ENCODE measurements around the gene LRIG1. TPM values are rescaled to one million over a fixed set of nuclear protein-coding genes. Genes with fewer than 3 reads are reported as not detected.
"Not testable (repeated sequence)": the region's sequence is repeated elsewhere in the genome, so short reads cannot be mapped to it uniquely, and the experiment has no call there.

Gene LRIG1
- total and polyA plus RNA-seq, 5 donors: 80.2 to 140 (median 121) TPM

DNA sequence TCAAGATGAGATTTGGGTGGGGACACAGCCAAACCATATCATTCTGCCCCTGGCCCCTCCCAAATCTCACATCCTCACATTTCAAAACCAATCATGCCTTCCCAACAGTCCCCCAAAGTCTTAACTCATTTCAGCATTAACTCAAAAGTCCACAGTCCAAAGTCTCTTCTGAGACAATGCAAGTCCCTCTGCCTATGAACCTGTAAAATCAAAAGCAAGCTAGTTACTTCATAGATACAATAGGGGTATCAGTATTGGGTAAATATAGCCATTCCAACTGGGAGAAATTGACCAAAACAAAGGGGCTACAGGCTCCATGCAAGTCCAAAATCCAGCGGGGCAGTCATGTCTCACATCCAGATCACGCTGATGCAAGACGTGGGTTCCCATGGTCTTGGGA, 79.7 kb downstream of the LRIG1 start:
- H3K4me1 ChIP-seq (ENCODE audit: control insufficient read depth, insufficient read depth, low read length): peaks cover 15% of the 10 kb centered on the region
- ATAC-seq; H3K4me3 ChIP-seq (ENCODE audit: low read length); intact Hi-C loops (cut with DNase I); H3K27me3 ChIP-seq (ENCODE audit: control insufficient read depth, insufficient read depth); H3K27ac ChIP-seq (ENCODE audit: low read length); H3K9me3 ChIP-seq (ENCODE audit: control insufficient read depth, low read length); DNase-seq: not testable (repeated sequence)
- 97% methylated on average over 3 of the region's 3 CpGs for WGBS

DNA sequence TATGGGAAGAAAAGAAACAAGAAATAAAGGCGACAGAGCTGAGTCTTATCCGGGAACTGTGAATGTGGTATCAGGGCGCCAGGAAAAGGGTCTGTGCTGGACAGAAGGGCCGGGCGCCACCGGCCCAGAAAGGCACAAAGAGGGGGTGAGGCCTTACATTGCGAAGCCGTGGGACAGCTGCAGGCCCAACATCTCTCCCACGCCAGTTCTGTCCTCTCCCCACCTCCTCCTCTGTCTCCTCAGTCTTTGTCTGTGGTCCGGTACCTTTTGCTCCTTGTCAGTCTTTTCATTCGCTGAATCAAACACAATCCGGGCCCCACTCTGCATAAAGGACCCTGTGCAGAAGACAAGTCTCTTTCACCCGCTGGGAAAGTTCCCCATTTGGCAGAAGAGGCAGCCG, 81.8 kb downstream of the LRIG1 start:
- WGBS: 87% methylated on average over 14 of the region's 14 CpGs
- no peak for DNase-seq
- intact Hi-C loops (cut with DNase I): loop anchor here in 3 of 4 donors (5.0 to 10.0 kb wide), 3 partner anchors 76 to 86 kb away; partner anchors contain the start of gene LRIG1 (in 1 of the 3)
- Histone ChIP-seq H3K4me1 (ENCODE audit: control insufficient read depth, insufficient read depth, low read length) (peaks cover 11% of the 10 kb centered on the region), H3K9me3 (ENCODE audit: control insufficient read depth, low read length) (no peaks in the 10 kb centered on the region), H3K27me3 (ENCODE audit: control insufficient read depth, insufficient read depth) (no peaks in the 10 kb centered on the region), H3K27ac (ENCODE audit: low read length) (no peak overlapping the region), H3K4me3 (ENCODE audit: low read length) (no peak overlapping the region)
- no peak for ATAC-seq

DNA sequence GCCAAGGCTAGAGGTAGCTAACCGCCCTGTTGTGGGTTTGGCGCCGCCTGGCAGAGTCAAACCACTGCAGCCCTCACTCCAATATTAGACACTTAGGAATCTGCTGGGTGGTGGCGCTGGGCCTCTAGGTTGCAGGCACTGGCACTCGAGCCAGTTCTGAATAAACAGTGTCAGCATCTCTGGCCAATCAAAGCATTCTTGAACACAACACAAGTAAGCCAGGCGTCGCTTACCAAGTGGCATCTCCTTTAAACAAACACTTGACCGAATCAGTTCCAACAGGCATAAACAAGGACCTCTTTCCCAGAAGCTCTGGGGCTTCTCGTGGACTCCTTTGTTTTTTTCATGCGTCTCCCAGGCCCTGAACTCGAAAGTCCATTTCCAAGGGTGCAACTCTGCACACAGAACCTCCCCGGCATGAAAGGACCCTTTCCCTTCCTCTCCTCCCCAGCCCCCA, 82.3 kb downstream of the LRIG1 start:
- H3K27ac ChIP-seq (ENCODE audit: low read length): peak overlapping the region; percentile 8
- DNase-seq (peak in 2 of 3 donors; percentile 70), ATAC-seq (peak; percentile 58 to 71)
- H3K4me1 ChIP-seq (ENCODE audit: control insufficient read depth, insufficient read depth, low read length): peaks cover 9% of the 10 kb centered on the region
- 68% methylated on average over 12 of the region's 12 CpGs for WGBS
- intact Hi-C loops (cut with DNase I): loop anchor here in 3 of 4 donors (5.0 to 10.0 kb wide), 3 partner anchors 76 to 86 kb away; partner anchors contain the start of gene LRIG1 (in 1 of the 3)
- H3K27me3 ChIP-seq (ENCODE audit: control insufficient read depth, insufficient read depth): no peaks in the 10 kb centered on the region
- no peaks in the 10 kb centered on the region for H3K9me3 ChIP-seq (ENCODE audit: control insufficient read depth, low read length)
- no peak overlapping the region for H3K4me3 ChIP-seq (ENCODE audit: low read length)

DNA sequence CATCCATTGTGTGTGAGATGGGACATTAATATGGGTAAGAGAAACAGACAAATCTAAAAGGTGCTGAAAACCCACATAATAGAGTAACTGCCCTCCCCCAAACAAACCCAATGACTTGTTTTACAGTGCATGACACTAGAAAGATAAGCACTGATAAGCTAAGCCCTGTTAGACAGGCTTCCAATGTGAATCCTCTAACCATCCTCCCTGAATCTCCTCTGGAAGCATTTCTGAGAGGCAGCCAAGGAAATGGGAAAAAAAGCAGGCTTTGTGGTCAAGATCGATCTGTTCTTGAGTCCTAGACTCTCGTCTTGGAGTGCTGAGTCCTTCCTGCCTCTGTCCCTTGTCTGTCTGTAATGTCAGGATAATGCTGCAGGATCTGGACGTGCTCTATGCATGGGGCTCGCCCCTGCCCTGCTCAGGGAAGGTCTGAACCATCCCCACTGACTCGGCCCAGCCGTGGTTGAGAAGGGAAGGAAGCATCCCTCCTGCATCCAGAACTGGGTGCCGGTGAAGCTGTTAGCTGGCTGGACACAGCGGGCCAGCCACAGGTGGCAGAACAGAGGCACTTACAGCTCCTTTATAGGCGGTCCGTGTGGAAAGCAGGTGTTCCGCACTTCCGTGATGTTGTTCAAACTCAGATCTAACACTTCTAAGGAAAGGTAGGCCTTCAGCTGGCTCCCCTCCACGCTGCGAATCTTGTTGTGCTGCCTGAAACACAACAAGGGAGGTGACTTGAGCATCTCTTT, 84.1 kb downstream of the LRIG1 start:
- H3K4me1 ChIP-seq (ENCODE audit: control insufficient read depth, insufficient read depth, low read length): peaks cover 11% of the 10 kb centered on the region
- DNase-seq (no peak), ATAC-seq (no peak)
- 69% methylated on average over 14 of the region's 14 CpGs for WGBS
- peak overlapping the region; percentile 91 for H3K27ac ChIP-seq (ENCODE audit: low read length)
- H3K27me3 ChIP-seq (ENCODE audit: control insufficient read depth, insufficient read depth): no peaks in the 10 kb centered on the region
- intact Hi-C loops (cut with DNase I): loop anchor here in 3 of 4 donors (5.0 to 10.0 kb wide), 3 partner anchors 78 to 88 kb away; partner anchors contain the start of gene LRIG1 (in 1 of the 3)
- H3K4me3 ChIP-seq (ENCODE audit: low read length): no peak overlapping the region
- no peaks in the 10 kb centered on the region for H3K9me3 ChIP-seq (ENCODE audit: control insufficient read depth, low read length)

DNA sequence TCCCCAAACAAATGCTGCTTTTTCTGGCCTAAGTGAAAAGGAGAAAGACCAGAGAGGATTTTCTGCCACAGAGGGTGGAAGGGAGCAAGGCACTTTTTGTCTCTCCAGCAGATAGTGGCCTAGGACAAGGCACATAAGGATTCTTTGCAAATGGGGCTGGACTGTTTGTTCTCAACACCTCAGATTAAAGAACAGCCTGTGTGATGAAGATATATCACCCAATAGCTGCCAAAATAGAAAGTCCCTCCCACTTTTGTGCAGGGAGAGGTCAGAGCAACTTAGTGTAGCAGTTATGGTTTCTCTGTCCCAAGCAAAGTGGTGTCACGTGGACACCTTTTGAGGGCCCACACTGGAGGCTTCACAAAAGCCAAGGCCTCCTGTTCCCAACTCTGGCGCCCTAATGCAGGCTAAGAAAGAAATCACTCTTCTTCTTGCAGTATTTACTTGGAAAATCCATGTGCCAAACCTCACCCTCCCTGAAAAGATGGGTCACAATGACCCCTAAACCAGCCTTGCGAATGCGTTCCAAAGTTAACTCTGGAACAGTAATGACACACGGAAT, 84.9 kb downstream of the LRIG1 start:
- Histone ChIP-seq H3K9me3 (ENCODE audit: control insufficient read depth, low read length) (no peaks in the 10 kb centered on the region), H3K4me1 (ENCODE audit: control insufficient read depth, insufficient read depth, low read length) (peaks cover 11% of the 10 kb centered on the region), H3K27me3 (ENCODE audit: control insufficient read depth, insufficient read depth) (no peaks in the 10 kb centered on the region), H3K4me3 (ENCODE audit: low read length) (no peak overlapping the region), H3K27ac (ENCODE audit: low read length) (peak overlapping the region; percentile 91)
- DNase-seq (peak in 1 of 3 donors; percentile 68), ATAC-seq (peak; percentile 73 to 81)
- intact Hi-C loops (cut with DNase I): loop anchor here in 3 of 4 donors (5.0 to 10.0 kb wide), 3 partner anchors 79 to 89 kb away; partner anchors contain the start of gene LRIG1 (in 1 of the 3)
- WGBS: 55% methylated on average over 5 of the region's 5 CpGs

DNA sequence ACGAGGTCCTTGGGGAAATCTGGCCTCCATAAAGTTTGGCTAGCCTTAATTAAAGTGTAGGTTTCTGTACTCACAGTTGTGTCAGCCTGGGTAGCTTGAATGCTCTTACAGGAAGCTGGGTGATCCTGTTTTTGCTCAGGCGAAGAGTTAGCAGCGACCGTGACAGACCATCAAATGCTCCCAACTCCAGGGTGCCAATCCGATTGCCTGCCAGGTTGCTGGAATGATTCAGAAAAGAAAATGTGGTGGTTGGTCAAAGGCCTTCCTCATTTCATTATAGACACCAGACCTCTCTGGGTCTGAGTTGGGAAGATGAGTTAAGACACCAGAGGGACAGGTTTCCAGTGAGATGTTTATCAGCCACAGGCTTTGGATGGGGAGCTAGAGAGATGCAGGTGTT, 86.0 kb downstream of the LRIG1 start:
- intact Hi-C loops (cut with DNase I): loop anchor here in 3 of 4 donors (5.0 to 10.0 kb wide), 3 partner anchors 80 to 90 kb away; partner anchors contain the start of gene LRIG1 (in 1 of the 3)
- ATAC-seq (no peak), DNase-seq (no peak)
- WGBS: 82% methylated on average over 5 of the region's 5 CpGs
- Histone ChIP-seq H3K27ac (ENCODE audit: low read length) (peak overlapping the region; percentile 97), H3K4me3 (ENCODE audit: low read length) (no peak overlapping the region), H3K9me3 (ENCODE audit: control insufficient read depth, low read length) (no peaks in the 10 kb centered on the region), H3K4me1 (ENCODE audit: control insufficient read depth, insufficient read depth, low read length) (peaks cover 11% of the 10 kb centered on the region), H3K27me3 (ENCODE audit: control insufficient read depth, insufficient read depth) (no peaks in the 10 kb centered on the region)

DNA sequence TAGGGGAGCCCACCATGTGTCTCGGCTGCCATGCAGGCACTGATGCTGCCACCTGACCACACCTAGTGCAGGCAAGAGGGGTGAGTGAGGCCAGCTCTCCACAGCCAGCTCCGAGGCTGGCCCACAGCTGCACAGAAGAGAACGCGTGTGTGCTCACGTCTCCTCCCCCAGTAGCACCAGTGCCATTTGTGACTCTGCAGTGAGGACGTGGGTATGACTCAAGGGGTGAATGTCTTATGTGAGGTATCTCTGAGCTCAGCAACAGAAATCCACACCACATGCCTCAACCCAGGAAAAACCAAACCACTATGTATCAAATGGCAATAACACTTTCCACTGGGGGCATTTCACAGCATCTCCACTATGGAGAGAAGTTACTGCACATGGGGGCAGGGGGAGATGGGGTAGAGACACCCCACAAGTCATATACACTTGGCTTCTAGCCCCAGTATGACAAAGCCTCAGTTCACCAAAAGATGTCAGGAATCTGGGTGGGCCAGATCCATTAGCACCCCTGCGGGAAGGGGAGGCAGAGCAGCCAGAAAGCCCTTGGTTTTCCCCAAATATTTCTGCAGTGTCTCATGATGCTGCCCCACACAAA, 87.6 kb downstream of the LRIG1 start:
- Histone ChIP-seq H3K27ac (ENCODE audit: low read length) (peak overlapping the region; percentile 18), H3K27me3 (ENCODE audit: control insufficient read depth, insufficient read depth) (no peaks in the 10 kb centered on the region), H3K9me3 (ENCODE audit: control insufficient read depth, low read length) (no peaks in the 10 kb centered on the region), H3K4me1 (ENCODE audit: control insufficient read depth, insufficient read depth, low read length) (peaks cover 11% of the 10 kb centered on the region), H3K4me3 (ENCODE audit: low read length) (no peak overlapping the region)
- ATAC-seq: no peak
- 85% methylated on average over 7 of the region's 7 CpGs for WGBS
- no peak for DNase-seq
- intact Hi-C loops (cut with DNase I): loop anchor here in 2 of 4 donors (10.0 kb wide), 2 partner anchors 82 to 92 kb away; partner anchors contain the start of gene LRIG1 (in 1 of the 2)

DNA sequence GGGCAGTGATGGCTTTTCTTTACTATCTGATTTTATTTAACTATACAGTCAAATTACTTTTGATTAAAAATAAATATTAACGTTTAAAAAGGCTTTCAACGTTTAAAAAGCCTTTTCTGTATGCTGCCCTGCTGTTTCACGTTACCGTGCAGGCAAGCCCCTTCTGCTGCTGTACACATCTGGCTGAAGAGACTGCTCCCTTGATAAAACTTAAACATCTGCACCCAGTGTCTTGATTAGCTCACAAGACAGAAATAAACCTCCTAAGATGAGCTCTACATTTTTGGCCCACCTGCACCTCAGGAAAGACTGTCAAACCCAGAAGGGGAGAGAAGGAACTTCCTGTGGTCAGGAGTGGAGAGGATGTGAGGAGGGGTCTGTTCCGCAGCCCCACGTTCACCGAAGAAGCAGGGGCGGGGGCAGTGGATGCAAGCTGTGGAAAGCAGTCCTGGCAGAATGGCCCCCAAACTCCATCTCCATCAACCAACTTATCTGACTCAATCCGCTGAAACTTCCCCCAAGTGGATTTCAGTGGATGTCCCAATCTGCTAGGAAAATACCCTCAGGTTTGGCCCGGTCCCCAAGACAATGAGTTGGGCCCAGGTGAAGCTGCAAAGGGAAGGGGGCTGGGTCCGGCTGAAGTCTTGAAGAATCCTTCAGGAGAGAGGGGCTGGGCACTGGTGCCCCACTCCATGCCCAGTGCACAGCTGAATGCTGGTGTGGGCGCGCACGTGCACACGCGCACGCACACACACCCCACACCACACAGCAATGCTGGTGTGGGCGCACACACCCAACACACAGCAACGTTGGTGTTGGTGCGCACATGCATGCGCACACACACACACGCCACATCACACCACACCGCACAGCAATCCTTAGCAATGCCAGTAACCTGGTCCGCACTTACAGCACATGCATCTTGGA, 88.6 kb downstream of the LRIG1 start:
- ATAC-seq (no peak), DNase-seq (no peak)
- Histone ChIP-seq H3K27ac (ENCODE audit: low read length) (peak overlapping the region; percentile 61), H3K27me3 (ENCODE audit: control insufficient read depth, insufficient read depth) (no peaks in the 10 kb centered on the region), H3K9me3 (ENCODE audit: control insufficient read depth, low read length) (no peaks in the 10 kb centered on the region), H3K4me3 (ENCODE audit: low read length) (no peak overlapping the region), H3K4me1 (ENCODE audit: control insufficient read depth, insufficient read depth, low read length) (peaks cover 9% of the 10 kb centered on the region)
- intact Hi-C loops (cut with DNase I): loop anchor here in 2 of 4 donors (10.0 kb wide), 2 partner anchors 83 to 93 kb away; partner anchors contain the start of gene LRIG1 (in 1 of the 2)
- 84% methylated on average over 24 of the region's 24 CpGs for WGBS

DNA sequence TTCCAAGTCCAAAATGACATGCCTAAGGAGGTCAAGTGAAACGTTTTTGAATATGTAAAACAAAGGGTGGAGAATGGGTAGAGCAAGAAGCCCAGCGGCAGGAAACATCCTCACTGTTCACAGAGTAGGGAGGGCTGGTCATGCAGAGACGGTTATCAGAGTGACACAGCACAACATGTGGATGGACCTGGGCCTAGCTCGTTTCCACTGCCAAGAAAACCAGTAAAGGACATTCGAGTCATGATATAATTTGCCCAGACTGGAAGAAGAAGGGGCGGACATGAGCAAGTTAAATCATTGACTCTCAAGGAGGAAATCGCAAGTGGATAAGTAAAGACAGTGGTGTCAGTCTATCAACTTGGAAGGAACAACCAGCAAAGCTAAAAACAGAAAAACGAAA, 89.3 kb downstream of the LRIG1 start:
- WGBS: 38% methylated on average over 8 of the region's 8 CpGs
- Histone ChIP-seq H3K9me3 (ENCODE audit: control insufficient read depth, low read length) (no peaks in the 10 kb centered on the region), H3K27me3 (ENCODE audit: control insufficient read depth, insufficient read depth) (no peaks in the 10 kb centered on the region), H3K4me1 (ENCODE audit: control insufficient read depth, insufficient read depth, low read length) (peaks cover 5% of the 10 kb centered on the region), H3K4me3 (ENCODE audit: low read length) (no peak overlapping the region), H3K27ac (ENCODE audit: low read length) (no peak overlapping the region)
- intact Hi-C loops (cut with DNase I): loop anchor here in 2 of 4 donors (10.0 kb wide), 2 partner anchors 83 to 93 kb away; partner anchors contain the start of gene LRIG1 (in 1 of the 2)
- no peak for DNase-seq
- ATAC-seq: peak; percentile 61 to 68

DNA sequence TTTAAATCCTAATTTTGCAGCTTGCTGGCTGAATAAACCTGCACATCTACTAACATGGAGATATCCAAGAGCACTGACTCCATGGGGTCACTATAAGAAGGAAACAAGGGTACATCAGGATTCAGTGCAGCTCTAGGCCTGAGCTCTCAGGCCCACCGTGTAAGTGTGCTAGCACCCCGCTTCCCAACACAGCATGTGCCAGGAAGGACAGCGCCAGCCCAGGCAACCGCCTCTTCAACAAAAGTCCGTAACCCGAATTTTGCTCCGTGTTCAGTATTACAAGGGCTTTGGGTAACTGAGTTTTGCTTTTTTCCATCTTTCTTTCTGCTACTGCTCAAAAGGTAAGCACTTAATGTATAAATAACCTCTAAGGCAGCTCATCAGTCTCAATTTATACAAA, 89.8 kb downstream of the LRIG1 start:
- intact Hi-C loops (cut with DNase I): loop anchor here in 2 of 4 donors (10.0 kb wide), 2 partner anchors 84 to 94 kb away; partner anchors contain the start of gene LRIG1 (in 1 of the 2)
- peaks cover 5% of the 10 kb centered on the region for H3K4me1 ChIP-seq (ENCODE audit: control insufficient read depth, insufficient read depth, low read length)
- 94% methylated on average over 7 of the region's 7 CpGs for WGBS

More for the DNA sequence above, 89.8 kb downstream of the LRIG1 start:
- no peak for DNase-seq
- Histone ChIP-seq H3K9me3 (ENCODE audit: control insufficient read depth, low read length) (no peaks in the 10 kb centered on the region), H3K4me3 (ENCODE audit: low read length) (no peak overlapping the region), H3K27me3 (ENCODE audit: control insufficient read depth, insufficient read depth) (no peaks in the 10 kb centered on the region), H3K27ac (ENCODE audit: low read length) (peak overlapping the region; percentile 54)
- no peak for ATAC-seq
